Erythroblast (primary cell): ENCODE results near the gene PMEL.

ENCODE experiments used
- GATA1 ChIP-seq: IDR thresholded peaks from 2 replicates; pipeline ENCODE4 v1.6.1; 2011; ENCODE audit warnings: low read depth, mild to moderate bottlenecking, control low read depth, low read length, moderate library complexity
- POLR2A ChIP-seq: IDR thresholded peaks from 2 replicates; pipeline ENCODE4 v1.6.1; 2011; ENCODE audit warnings: mild to moderate bottlenecking, low read length

GRCh38 chr12:55974308-55974730, 8.5 kb upstream of the PMEL start:
- TF ChIP-seq POLR2A (no peak), GATA1 (no peak)
